HG03095 (cell line): ENCODE results near the gene RLN3.

ENCODE experiments used
- ATAC-seq: cut with Tn5 transposase; IDR thresholded peaks from one replicate; pipeline ENCODE4 v1.9.1; 2021; ENCODE audit warnings: moderate library complexity; ENCODE audit not compliant: unreplicated experiment

Gene RLN3

GRCh38 chr19:14053032-14053431 lies 25.1 kb downstream of the RLN3 start:
- no peak for ATAC-seq

GRCh38 chr19:14053500-14053899 lies 25.6 kb downstream of the RLN3 start:
- ATAC-seq: no peak

- ATAC-seq: no peak
These were observed 26.2 kb downstream of the RLN3 start for GRCh38 chr19:14054099-14054498.

- no peak for ATAC-seq
These were observed 26.8 kb downstream of the RLN3 start for GRCh38 chr19:14054721-14055120.

- no peak for ATAC-seq
These were observed 27.4 kb downstream of the RLN3 start for GRCh38 chr19:14055396-14055795.

- ATAC-seq: no peak
These were observed 28.2 kb downstream of the RLN3 start for GRCh38 chr19:14056069-14056666.

- ATAC-seq: no peak
These were observed 28.9 kb downstream of the RLN3 start for GRCh38 chr19:14056741-14057356.

- no peak for ATAC-seq
These were observed 30.5 kb downstream of the RLN3 start for GRCh38 chr19:14058182-14059092.

GRCh38 chr19:14059093-14059480 lies 31.1 kb downstream of the RLN3 start:
- ATAC-seq: no peak

- no peak for ATAC-seq
These were observed 31.8 kb downstream of the RLN3 start for GRCh38 chr19:14059652-14060155.

GRCh38 chr19:14061081-14061749 lies 33.3 kb downstream of the RLN3 start:
- ATAC-seq: no peak

- no peak for ATAC-seq
These were observed 34.0 kb downstream of the RLN3 start, which contains the start of gene PALM3 for GRCh38 chr19:14061751-14062557. Gene PALM3, minus strand, starts transcription at chr19:14062076. Its CDS starts 96 bp downstream, at chr19:14061980.

GRCh38 chr19:14062558-14062855 lies 34.6 kb downstream of the RLN3 start:
- ATAC-seq: no peak

GRCh38 chr19:14063105-14063504 lies 35.2 kb downstream of the RLN3 start:
- ATAC-seq: no peak

GRCh38 chr19:14066134-14066533 lies 38.2 kb downstream of the RLN3 start:
- no peak for ATAC-seq

GRCh38 chr19:14070268-14071050 lies 42.5 kb downstream of the RLN3 start:
- ATAC-seq: no peak

GRCh38 chr19:14072535-14073260 lies 44.8 kb downstream of the RLN3 start, which contains the start of gene MISP3:
Gene MISP3, plus strand, starts transcription at chr19:14072786. Its CDS starts 524 bp downstream, at chr19:14073310.
- no peak for ATAC-seq

GRCh38 chr19:14073261-14073924 lies 45.4 kb downstream of the RLN3 start:
- ATAC-seq: no peak
